GM18498 (cell line): ENCODE data around the gene MT1X.
"Not testable (repeated sequence)": the region's sequence is repeated elsewhere in the genome, so short reads cannot be mapped to it uniquely, and the experiment has no call there.

Experiments used
- ATAC-seq: cut with Tn5 transposase; IDR thresholded peaks from one replicate; pipeline ENCODE4 v1.9.1; 2021; ENCODE audit warnings: mild to moderate bottlenecking, moderate library complexity; ENCODE audit not compliant: unreplicated experiment

The MT1X gene

GRCh38 chr16:56652600-56652999 lies 29.7 kb upstream of the MT1X start:
- no peak for ATAC-seq

- ATAC-seq: no peak
Observed at GRCh38 chr16:56653218-56653617, 29.1 kb upstream of the MT1X start.

- ATAC-seq: no peak
Observed at GRCh38 chr16:56657555-56658326, 24.5 kb upstream of the MT1X start, which contains the start of gene MT1F. TSS of gene MT1F (plus strand) at chr16:56657959. CDS start at chr16:56658059, 100 bp downstream.

- ATAC-seq: no peak
Observed at GRCh38 chr16:56658327-56658875, 23.9 kb upstream of the MT1X start.

GRCh38 chr16:56662357-56663354 lies 19.6 kb upstream of the MT1X start:
- no peak for ATAC-seq

- no peak for ATAC-seq
Observed at GRCh38 chr16:56664506-56664905, 17.8 kb upstream of the MT1X start.

GRCh38 chr16:56665286-56666261 lies 16.7 kb upstream of the MT1X start:
- ATAC-seq: not testable (repeated sequence)

- no peak for ATAC-seq
Observed at GRCh38 chr16:56667581-56668571, 14.4 kb upstream of the MT1X start, which contains the start of gene MT1G. TSS of gene MT1G (minus strand) at chr16:56668065. CDS start at chr16:56667993, 72 bp downstream.

GRCh38 chr16:56669005-56669839 lies 13.0 kb upstream of the MT1X start, which contains the start of gene MT1H:
TSS of gene MT1H (plus strand) at chr16:56669814. CDS start at chr16:56669885, 71 bp downstream.
- ATAC-seq: no peak

- no peak for ATAC-seq
Observed at GRCh38 chr16:56669840-56670619, 12.2 kb upstream of the MT1X start.

- ATAC-seq: no peak
Observed at GRCh38 chr16:56670620-56670934, 11.7 kb upstream of the MT1X start.

- not testable (repeated sequence) for ATAC-seq
Observed at GRCh38 chr16:56671691-56672090, 10.6 kb upstream of the MT1X start.

GRCh38 chr16:56672171-56672570 lies 10.1 kb upstream of the MT1X start:
- not testable (repeated sequence) for ATAC-seq

- ATAC-seq: no peak
Observed at GRCh38 chr16:56672761-56673536, 9.3 kb upstream of the MT1X start.

- no peak for ATAC-seq
Observed at GRCh38 chr16:56673921-56674320, 8.3 kb upstream of the MT1X start.

- ATAC-seq: not testable (repeated sequence)
Observed at GRCh38 chr16:56674570-56674969, 7.7 kb upstream of the MT1X start.
